Esophagus muscularis mucosa (tissue), 3 donors: Measurements from ENCODE around the gene CD302.

ENCODE experiments used
- CTCF ChIP-seq, 3 experiments: fragments of 200-600 bp in 2 of 3; fragments of 450-650 bp in 1 of 3; sonication (generic) in 2 of 3; IDR thresholded peaks; one replicate each; pipeline ENCODE4 v1.5.1; 2017 to 2019; ENCODE audit warnings: antibody characterized with exemption in 3 of 3, mild to moderate bottlenecking in 2 of 3, moderate library complexity in 1 of 3
- POLR2A ChIP-seq: fragments of 450-650 bp; IDR thresholded peaks from one replicate; pipeline ENCODE4 v1.6.1; 2017; ENCODE audit warnings: antibody characterized with exemption, moderate library complexity, mild to moderate bottlenecking, low read depth
- POLR2AphosphoS5 ChIP-seq, 2 donors: sonication (generic); formaldehyde crosslinking; IDR thresholded peaks; one replicate each; pipeline ENCODE4 v1.6.1; 2017; ENCODE audit warnings: antibody characterized with exemption in 2 of 2

GRCh38 chr2:159797225-159797542 is 824 bp downstream of the CD302 start:
- TF ChIP-seq POLR2A, result no peak
- TF ChIP-seq CTCF (IDR thresholded peaks at IDR 0.05), result no peak
- no peak for TF ChIP-seq POLR2AphosphoS5 (IDR thresholded peaks at IDR 0.05)
